GM21786 (cell line): ENCODE measurements around the gene MPRIP.

Source experiments
- ATAC-seq: cut with Tn5 transposase; IDR thresholded peaks from one replicate; pipeline ENCODE4 v1.9.1; 2021; ENCODE audit not compliant: unreplicated experiment

The MPRIP gene

GRCh38 chr17:17107281-17107680 is 65.0 kb downstream of the MPRIP start:
- no peak for ATAC-seq

DNA sequence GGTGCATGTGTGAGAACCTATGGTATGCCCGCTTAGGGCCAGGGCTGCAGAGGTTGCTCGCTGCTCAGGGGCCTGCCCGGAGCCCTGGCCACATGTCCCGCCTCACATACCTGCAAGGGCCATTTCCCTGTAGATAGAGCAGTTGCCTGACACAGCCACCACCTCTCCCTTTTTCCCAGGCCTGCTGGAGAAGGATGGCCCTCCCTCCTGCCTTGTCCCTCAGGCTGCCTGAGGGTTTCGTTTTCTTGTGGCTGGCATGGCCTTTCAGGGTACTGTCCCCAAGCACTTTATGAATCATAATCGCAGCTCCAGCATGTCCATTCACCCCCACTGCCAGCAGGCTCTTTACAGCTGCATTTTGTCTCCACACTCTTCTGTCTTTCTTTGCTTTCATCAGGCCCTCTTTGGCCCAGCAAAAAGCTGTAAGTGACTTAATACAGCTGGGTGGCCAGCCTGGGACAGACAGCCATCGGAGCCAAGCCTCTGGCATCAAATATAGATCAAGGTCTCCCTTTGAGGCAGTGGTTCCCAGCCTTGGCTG is 65.7 kb downstream of the MPRIP start:
- no peak for ATAC-seq

DNA sequence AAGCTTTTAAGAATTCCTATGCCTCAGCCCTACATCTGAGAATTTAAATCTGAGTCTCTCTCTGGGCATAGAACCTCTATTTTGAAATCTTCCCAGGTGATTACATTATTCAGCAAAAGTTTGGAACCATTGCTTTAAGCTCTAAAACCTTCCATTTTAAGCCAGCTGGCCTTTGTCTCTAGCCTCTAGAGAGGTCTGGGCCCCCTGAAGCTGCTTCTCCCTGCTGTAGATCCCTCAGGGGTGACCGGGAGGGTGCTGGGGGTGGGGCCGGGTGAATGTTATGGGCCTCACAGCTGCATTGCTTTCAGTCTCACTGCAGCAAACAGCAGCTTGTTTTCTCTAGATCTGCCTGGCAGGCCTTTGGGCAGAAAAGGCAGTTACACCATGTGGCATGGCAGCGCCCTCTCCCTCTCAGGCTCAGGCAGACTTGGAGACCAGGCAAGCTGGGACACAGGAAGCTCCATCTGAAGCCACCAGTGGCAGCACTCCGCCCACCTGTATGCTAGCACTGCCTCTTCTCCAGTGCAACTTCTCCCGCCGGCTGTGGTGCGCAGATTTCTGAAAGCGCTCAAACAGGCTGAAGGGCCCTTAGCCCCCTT is 66.3 kb downstream of the MPRIP start:
- ATAC-seq = no peak

- ATAC-seq = no peak
Measured at GRCh38 chr17:17109256-17109655, 67.0 kb downstream of the MPRIP start.

DNA sequence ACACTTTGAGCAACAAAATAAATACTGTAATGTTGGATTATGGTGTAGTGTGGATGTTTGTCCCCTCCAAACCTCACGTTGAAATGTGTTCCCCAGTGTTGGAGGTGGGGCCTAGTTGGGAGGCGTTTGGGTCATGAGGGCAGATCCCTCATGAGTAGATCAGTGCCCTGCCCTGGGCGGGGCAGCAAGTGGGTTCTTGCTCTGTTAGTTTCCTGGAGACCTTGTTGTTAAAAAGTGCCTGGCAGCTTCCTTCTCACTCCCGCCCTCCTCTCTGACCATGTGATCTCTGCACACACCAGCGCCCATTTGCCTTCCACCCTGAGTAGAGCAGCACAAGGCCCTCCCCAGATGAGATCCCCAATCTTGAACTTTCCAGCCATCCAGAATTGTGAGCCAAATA is 67.7 kb downstream of the MPRIP start:
- ATAC-seq = no peak

DNA sequence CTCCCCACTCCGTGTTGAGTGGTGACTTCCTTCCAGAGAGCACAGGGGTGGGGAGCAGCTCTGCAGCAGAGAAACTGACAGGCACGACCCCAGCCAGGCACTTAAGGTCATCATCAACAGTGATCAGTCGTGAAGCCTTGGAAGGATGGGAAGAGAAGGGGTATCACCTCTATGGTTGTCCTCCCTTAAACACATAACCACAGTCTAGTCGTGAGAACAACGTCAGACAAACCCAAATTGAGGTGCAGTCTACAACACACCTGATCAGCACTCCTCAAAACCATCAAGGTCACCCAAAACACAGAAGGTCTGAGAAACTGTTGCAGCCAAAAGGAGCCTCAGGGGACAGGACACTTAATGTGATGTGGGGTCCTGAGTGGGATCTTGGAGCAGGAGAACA is 68.3 kb downstream of the MPRIP start:
- no peak for ATAC-seq

DNA sequence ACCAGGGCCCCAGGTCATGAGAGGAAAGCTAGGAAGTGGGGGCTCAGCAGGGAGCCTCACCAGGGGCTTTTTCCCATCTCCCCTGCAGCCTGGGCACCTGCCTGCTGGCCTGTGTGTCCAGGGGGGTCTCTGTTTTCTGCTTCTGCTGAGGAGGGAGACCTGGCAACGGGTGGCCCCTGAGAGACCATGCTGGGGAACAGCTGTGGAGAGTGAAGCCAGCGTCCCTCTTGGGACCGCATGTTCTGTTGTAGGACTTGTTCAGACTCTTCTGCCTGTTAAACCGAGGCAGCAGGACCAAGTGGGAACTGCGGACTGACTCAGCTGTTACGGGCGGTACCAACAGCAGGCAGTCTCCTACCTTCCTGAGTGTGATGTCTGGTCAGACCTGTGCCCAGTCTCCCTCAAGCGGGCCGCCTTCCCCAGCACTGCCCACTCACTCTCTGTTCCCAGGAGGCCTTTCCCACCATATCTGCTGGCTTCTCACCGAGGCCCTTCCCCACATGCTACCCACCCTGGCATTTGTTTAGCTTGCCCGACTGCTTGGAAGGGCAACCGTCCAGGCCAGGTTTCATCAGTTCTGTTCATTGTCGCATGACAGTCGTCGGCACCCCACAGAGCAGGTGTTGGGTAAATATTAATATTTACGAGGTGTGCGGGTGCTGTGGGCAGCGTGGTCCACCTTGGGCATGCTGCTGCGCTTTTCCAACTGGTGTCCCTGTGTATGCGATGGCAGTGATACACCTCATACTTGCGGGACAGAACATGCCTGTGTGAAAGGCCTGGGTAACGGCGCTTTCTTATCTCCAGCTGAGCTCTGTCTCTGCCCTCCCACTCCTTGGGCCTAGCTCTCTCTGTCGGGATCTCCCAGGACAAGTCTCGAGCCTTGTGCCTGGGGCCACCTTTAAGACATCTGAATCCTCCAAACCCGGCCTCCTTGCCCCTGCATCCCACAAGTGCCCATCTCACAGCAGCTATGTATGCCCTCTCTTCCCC is 69.4 kb downstream of the MPRIP start:
- no peak for ATAC-seq

DNA sequence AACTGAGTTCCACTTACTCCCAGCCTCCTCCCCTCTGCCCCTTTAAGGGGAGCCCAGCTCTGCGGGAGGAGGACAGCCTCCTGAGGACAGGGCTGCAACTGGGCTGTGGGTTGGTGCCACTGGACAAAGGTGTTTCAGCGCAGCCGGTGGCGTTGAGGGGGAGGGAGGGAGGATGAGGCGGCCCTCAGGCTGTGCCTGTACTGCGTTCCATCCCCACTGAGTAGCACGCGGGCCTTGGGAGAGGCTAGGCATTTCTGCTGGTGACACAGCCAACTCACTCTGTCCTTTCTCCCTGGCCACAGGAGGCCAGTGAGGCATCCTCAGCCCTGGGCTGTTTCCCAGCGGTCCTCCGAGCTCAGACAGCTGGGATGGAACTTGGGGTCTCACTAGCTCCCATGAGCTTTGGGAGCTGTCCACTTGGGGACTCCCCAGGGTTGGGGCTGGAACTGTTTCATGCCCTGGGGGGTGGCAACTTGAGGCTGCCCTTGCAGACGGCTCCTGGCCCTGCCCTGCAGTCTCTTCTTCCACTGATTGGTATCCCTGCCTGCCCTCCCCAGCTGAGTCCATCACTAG is 70.5 kb downstream of the MPRIP start:
- no peak for ATAC-seq

GRCh38 chr17:17114592-17115225 is 72.5 kb downstream of the MPRIP start:
- no peak for ATAC-seq

GRCh38 chr17:17115620-17116019 is 73.4 kb downstream of the MPRIP start:
- ATAC-seq = no peak

- no peak for ATAC-seq
Measured at GRCh38 chr17:17116406-17116805, 74.1 kb downstream of the MPRIP start.

- ATAC-seq = no peak
Measured at GRCh38 chr17:17117923-17118322, 75.7 kb downstream of the MPRIP start.

- no peak for ATAC-seq
Measured at GRCh38 chr17:17118399-17118798, 76.1 kb downstream of the MPRIP start.

DNA sequence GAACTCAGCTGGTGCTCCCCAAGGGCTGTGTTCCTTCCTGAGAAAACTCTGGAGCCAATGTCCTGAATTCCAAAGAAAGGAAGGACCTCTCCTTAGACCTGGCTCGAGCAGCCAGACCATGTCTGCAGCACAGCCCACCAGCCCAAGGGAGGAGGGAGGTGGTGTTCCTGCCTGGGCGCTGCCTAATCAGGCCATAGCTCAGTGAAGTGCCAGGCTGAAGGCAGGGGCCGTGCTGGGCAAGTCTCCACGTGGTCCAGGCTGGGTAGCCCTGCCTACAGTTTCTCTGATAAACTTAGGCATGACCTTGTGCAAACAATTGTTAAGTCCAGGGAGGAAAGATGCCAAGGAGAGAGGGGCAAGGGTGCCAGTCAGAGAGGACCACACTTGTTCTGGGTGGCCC is 76.8 kb downstream of the MPRIP start:
- ATAC-seq = no peak

- peak; percentile 56 for ATAC-seq
Measured at GRCh38 chr17:17119533-17119932, 77.3 kb downstream of the MPRIP start.

GRCh38 chr17:17120294-17120693 is 78.0 kb downstream of the MPRIP start:
- no peak for ATAC-seq

DNA sequence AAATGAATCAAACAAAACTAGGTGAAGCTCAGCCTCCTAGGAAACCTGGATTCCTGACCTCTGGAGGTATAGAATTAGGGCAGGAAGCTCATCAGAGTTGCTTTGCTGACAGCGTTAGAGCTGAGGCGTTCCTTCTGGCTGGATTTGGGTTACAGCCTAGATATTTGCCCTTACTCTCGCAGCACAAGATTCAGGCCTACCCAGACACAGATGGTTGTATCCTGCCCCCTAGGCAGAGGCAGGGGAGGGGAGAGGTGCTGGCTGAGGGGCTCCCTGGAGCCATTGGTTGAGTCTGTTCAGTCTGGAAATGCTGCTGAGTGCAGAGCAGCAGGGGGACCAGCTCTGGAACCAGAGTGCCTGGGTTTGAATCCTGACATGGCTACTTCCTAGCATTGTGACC is 78.4 kb downstream of the MPRIP start:
- no peak for ATAC-seq

DNA sequence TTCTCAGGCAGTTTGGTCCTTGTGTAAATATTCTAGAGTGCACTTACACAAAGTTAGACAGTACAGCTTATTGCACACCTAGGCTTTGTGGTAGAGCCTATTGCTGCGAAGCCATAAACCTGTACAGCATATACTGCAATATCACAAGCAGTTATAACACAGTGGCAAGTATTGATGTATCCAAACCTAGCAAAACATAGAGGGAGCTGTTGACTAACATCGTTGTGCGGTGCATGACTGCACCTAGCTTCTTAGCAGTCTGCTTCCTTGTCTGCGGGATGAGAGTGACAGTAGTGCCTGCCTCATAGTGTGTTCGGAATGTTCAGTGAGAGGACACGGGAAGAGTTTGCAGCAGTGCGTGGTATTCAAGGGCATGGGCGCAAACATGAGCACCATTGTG is 78.9 kb downstream of the MPRIP start:
- ATAC-seq = no peak

- ATAC-seq = no peak
Measured at GRCh38 chr17:17122781-17123483, 80.7 kb downstream of the MPRIP start.

DNA sequence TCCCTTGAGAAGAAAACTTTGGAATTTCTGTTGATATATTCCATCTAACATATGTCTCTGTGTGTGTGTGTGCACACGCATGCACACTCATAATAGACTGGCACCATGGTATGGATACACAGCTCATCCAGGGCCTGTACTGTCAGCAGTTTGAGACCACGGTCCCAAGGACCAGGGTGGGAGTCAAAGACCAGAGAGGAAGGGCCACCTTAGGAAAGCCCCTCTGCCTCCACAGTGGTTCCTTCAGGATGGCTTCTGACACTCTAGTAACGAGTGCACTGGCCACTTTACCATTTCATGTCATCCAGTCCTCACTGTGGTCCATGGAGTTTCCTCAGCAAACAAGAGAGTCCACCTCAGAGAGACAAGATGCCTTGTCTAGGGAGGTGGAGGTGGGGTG is 82.1 kb downstream of the MPRIP start:
- ATAC-seq = no peak
